Measurements from ENCODE around the gene ABCC10. TPM values are rescaled to one million over a fixed set of nuclear protein-coding genes. Genes with fewer than 3 reads are reported as not detected.
A peak's percentile ranks its signal among the peaks of the same experiment; 100 is the strongest.

ABCC10 gene
- total RNA-seq, 1 experiment from 2014 or later, result 28.4 TPM

- H2AFZ ChIP-seq, result peak overlapping the region; percentile 74
- no TSS peak for BruUV-seq (replicated peaks)
- POLR2A ChIA-PET (ENCODE audit: unreplicated experiment), result interaction anchor here (0.5 to 1.0 kb wide), 2 partner anchors 38 to 263 kb away, joined by 4 to 7 read pairs; no protein-coding TSS in a partner anchor
Observed at GRCh38 chr6:43454696-43455530, 27.6 kb downstream of the ABCC10 start.

GRCh38 chr6:43455531-43456428 lies 28.4 kb downstream of the ABCC10 start, which contains the start of gene DLK2:
Gene DLK2, minus strand, starts transcription at chr6:43455548. Its CDS starts 723 bp downstream, at chr6:43454825.
- H3K27me3 ChIP-seq (ENCODE audit: insufficient read depth, low read depth), result no peaks in the 10 kb centered on the region
- ChIA-PET CTCF (interaction anchor here (0.6 to 0.7 kb wide), 2 partner anchors 31 to 432 kb away, joined by 3 to 5 read pairs; no protein-coding TSS in a partner anchor), POLR2A (ENCODE audit: unreplicated experiment) (no interaction called here)
- H3K36me3 ChIP-seq (ENCODE audit: low read depth), result peaks cover 3% of the 10 kb centered on the region
- DNase-seq, result peak in 1 of 2 experiments; percentile 27
- 0 out of 2 replicates have a peak, but pooled peaks cover 14% of the 10 kb centered on the region for H3K4me1 ChIP-seq (replicated peaks; ENCODE audit: insufficient read depth)
- peak within 1 kb of the TSS; percentile 99 for H3K4me2 ChIP-seq
- no peaks in the 10 kb centered on the region for H3K79me2 ChIP-seq (ENCODE audit: low read depth)
- TSS peak; percentile 46 for BruUV-seq (replicated peaks)
- no peak within 1 kb of the TSS for H3K27ac ChIP-seq
- H2AFZ ChIP-seq, result peak within 1 kb of the TSS; percentile 74
- H3K9me2 ChIP-seq (ENCODE audit: insufficient read depth), result no peaks in the 10 kb centered on the region
- peak within 1 kb of the TSS; percentile 72 for H3K4me3 ChIP-seq
- no peaks in the 10 kb centered on the region for H4K20me1 ChIP-seq (ENCODE audit: insufficient read depth)
- no peak for TF ChIP-seq EZH2 (IDR thresholded peaks at IDR 0.05; ENCODE audit: low read depth)
- no peak for TF ChIP-seq CTCF (conservative IDR thresholded peaks at IDR 0.05)
- H3K9me3 ChIP-seq (ENCODE audit: insufficient read depth, low read depth), result no peaks in the 10 kb centered on the region
- intact Hi-C loops (cut with micrococcal nuclease; ENCODE audit: unreplicated experiment), result loop anchor here (2.0 kb wide), 2 partner anchors 29 to 51 kb away; partner anchors contain the start of gene ABCC10
- H3F3A ChIP-seq (ENCODE audit: insufficient read depth, low read depth), result peaks cover 19% of the 10 kb centered on the region

More at GRCh38 chr6:43454696-43455530, 27.6 kb downstream of the ABCC10 start:
- DNase-seq, result peak in 1 of 2 experiments; percentile 86
- Histone ChIP-seq H3K4me2 (peak overlapping the region; percentile 99), H3K9me3 (ENCODE audit: insufficient read depth, low read depth) (no peaks in the 10 kb centered on the region), H3K36me3 (ENCODE audit: low read depth) (peaks cover 3% of the 10 kb centered on the region), H3F3A (ENCODE audit: insufficient read depth, low read depth) (peaks cover 19% of the 10 kb centered on the region), H3K27ac (no peak overlapping the region), H3K9me2 (ENCODE audit: insufficient read depth) (no peaks in the 10 kb centered on the region), H3K4me3 (peak overlapping the region; percentile 72), H3K79me2 (ENCODE audit: low read depth) (no peaks in the 10 kb centered on the region), H4K20me1 (ENCODE audit: insufficient read depth) (no peaks in the 10 kb centered on the region), H3K4me1 (replicated peaks; ENCODE audit: insufficient read depth) (0 out of 2 replicates have a peak, but pooled peaks cover 14% of the 10 kb centered on the region), H3K27me3 (ENCODE audit: insufficient read depth, low read depth) (no peaks in the 10 kb centered on the region)
- CTCF ChIA-PET, result interaction anchor here (0.6 to 1.5 kb wide), 3 partner anchors 32 to 431 kb away, joined by 3 to 5 read pairs (median 3); no protein-coding TSS in a partner anchor
- intact Hi-C loops (cut with micrococcal nuclease; ENCODE audit: unreplicated experiment), result loop anchor here (1.0 to 2.0 kb wide), 4 partner anchors 28 to 192 kb away; partner anchors contain the start of gene ABCC10
- TF ChIP-seq CTCF (conservative IDR thresholded peaks at IDR 0.05), result peak; percentile 38; the same call in 1 of the 2 replicates
- TF ChIP-seq EZH2 (IDR thresholded peaks at IDR 0.05; ENCODE audit: low read depth), result 0 out of 2 replicates have a peak, but pooled peaks have one; percentile 67
